Fibroblast of skin of abdomen (primary cell): ENCODE measurements around the gene YRDC.

Source experiments
- DNase-seq: peaks from one replicate; pipeline ENCODE4 v3.0.0-alpha.2; 2013

YRDC gene

GRCh38 chr1:37765916-37766664 lies 41.9 kb downstream of the YRDC start:
- DNase-seq = no peak

GRCh38 chr1:37764888-37765441 lies 43.0 kb downstream of the YRDC start, which contains the start of gene EPHA10:
Gene EPHA10, minus strand, starts transcription at chr1:37765120. Its CDS starts 54 bp downstream, at chr1:37765066.
- no peak for DNase-seq

GRCh38 chr1:37764414-37764825 lies 43.6 kb downstream of the YRDC start:
- peak; percentile 39 for DNase-seq

GRCh38 chr1:37763791-37764413 lies 44.1 kb downstream of the YRDC start:
- DNase-seq = no peak

- DNase-seq = no peak
These were observed 45.5 kb downstream of the YRDC start for GRCh38 chr1:37762516-37762915.

GRCh38 chr1:37761416-37762095 lies 46.5 kb downstream of the YRDC start:
- DNase-seq = no peak

GRCh38 chr1:37759451-37759850 lies 48.6 kb downstream of the YRDC start:
- DNase-seq = no peak

- DNase-seq = no peak
These were observed 52.0 kb downstream of the YRDC start for GRCh38 chr1:37755951-37756560.

GRCh38 chr1:37755290-37755689 lies 52.7 kb downstream of the YRDC start:
- no peak for DNase-seq

GRCh38 chr1:37753473-37754321 lies 54.3 kb downstream of the YRDC start:
- no peak for DNase-seq
